HG03025 (cell line): ENCODE measurements around the gene ERGIC2.
"Not testable (repeated sequence)": the region's sequence is repeated elsewhere in the genome, so short reads cannot be mapped to it uniquely, and the experiment has no call there.

Experiments
- ATAC-seq: cut with Tn5 transposase; IDR thresholded peaks from one replicate; pipeline ENCODE4 v1.9.1; 2021; ENCODE audit warnings: mild to moderate bottlenecking, moderate library complexity; ENCODE audit not compliant: unreplicated experiment, low FRiP score

Gene ERGIC2

DNA sequence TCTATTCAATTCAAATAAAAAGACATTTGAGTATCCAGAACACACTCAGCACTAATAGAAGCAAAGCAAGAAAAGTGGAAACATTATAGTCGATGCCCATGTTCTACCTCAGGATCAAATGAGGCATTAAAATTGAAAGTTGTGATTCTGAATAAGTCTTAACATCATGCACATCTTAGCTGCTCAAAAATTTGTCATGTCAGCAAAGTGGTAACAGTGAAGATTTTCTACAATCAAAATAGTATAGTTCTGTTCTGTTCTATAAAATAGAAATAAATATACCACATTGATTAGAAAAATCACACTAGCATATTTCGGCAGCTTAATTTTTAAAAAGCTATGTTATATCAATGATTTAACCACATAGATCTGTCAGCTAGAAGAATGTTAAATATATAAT lies 74.7 kb downstream of the ERGIC2 start:
- no peak for ATAC-seq

DNA sequence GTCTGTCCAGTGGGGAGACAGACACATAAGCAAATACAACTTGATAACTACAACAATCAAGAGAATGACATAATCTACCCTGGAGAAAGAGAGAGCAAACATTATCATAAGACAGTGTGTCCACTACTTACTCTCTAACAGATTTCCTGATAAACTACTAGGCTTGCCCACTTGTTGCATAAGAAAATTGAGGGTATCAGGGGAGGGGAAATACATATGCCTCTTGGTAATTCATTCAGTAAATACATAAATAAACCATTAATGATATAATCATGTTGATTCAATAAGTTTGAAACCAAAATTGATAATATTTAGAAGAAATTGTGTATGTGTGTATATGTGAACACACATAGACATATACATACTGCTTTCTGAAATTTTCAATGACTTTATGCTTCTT lies 76.6 kb downstream of the ERGIC2 start:
- no peak for ATAC-seq

DNA sequence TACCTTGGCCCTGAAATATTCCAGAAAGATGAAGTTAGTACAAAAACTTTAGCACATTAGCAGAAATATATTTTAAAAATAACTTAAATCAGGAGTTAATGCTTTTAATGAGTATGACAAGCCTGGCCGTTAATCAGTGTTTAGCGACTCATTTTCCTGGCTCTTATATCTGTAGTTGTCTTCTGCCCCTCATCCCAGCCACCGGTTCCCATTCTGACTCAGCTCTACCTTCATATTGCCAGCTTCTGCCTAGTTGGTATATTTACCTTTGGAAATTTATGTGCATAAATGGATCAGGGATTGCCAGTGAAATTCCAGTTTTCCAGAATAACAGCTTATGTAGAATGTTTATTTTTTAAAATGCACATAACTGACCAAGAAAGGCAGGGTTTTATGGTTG lies 79.9 kb downstream of the ERGIC2 start:
- no peak for ATAC-seq

DNA sequence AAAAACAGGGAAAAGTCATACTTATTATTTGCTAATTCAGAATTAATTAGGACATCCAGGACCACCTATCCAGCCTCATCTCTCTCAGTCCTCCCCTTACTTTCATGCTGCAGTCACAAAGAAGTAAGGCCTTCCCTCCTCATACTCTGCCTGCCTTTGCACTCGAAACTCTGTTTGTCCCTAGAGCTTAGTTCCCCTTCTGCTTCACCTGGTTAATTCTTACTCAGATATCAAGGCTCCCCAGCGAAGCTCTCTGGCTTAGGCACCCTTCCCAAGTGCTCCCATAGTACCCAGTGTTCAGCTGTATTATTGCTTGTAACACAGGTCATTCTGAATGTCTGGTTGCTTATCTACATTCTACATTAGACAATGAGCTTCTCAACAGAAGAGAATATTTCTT lies 81.3 kb downstream of the ERGIC2 start:
- no peak for ATAC-seq

DNA sequence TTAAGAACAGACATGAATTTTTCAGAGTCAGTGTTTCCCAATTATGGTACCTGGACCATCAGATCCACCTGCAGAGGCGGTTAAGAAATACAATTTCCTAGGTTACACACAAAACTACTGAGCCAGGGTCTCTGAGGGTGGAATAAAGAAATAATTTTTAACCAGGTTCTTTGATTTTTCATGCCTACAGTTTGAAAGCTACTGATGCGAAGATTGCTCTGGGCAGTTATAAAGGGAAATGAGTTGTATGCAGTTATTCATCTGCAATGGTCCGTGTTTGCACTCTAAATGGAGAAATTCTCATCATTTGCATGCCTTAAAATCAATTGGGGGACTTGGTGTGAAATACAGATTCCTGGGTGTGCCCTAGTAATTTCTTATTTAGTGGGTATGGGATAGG lies 89.7 kb downstream of the ERGIC2 start:
- no peak for ATAC-seq

DNA sequence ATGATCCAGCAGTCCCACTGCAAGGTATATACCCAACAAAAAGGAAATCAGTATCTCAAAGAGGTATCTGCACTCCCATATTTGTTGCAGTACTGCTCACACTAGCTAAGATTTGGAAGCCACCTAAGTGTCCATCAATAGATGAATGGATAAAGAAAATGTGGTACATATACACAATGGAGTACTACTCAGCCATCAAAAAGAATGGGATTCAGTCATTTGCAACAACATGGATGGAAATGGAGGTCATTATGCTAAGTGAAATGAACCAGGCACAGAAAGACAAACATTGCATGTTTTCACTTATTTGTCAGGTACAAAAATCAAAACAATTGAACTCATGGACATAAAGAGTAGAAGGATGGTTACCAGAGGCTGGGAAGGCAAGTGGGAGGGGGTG lies 90.5 kb downstream of the ERGIC2 start:
- not testable (repeated sequence) for ATAC-seq

DNA sequence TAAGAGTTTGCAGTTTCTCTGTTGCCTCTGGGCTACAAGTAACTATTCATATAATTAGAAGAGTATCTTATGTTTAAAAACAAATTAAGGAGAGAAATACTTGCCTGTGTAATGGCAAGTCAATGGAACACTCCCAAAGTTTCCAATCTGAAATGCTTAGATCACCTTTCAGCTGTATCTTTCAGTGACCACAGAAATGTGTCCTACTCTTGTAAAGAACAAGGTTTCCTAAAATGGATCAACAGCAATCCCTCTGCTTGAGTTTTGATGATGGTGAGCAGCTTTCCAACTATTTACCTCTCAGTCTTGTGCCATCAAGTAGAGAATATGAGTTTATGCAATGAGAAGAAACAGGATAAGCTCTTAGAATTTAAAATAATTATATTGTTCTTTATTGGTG lies 92.9 kb downstream of the ERGIC2 start:
- no peak for ATAC-seq

DNA sequence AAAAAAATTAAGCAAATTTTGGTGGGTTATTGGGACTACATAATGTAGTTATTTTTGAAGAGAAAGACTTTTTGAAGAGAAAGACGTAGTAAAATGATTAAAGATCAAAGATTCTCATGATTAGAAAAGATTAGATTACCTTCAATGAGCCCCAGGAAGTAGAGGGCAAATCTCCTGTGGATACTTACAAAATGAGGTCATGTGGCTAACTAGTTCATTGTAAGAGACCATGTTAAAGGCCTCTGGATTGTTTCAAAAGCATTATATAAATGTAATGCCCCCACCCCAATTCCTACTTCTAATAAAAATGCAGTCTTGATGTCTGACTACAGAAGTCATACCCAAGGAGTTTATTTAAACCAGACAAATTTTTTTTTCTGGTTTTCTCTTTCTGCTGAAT lies 93.3 kb downstream of the ERGIC2 start:
- no peak for ATAC-seq
